HG03175 (cell line): ENCODE results near the gene PVR.
A peak's percentile ranks its signal among the peaks of the same experiment; 100 is the strongest.
"Not testable (repeated sequence)": the region's sequence is repeated elsewhere in the genome, so short reads cannot be mapped to it uniquely, and the experiment has no call there.

Experiments used
- ATAC-seq: cut with Tn5 transposase; IDR thresholded peaks from one replicate; pipeline ENCODE4 v1.9.1; 2021; ENCODE audit warnings: mild to moderate bottlenecking, moderate library complexity; ENCODE audit not compliant: unreplicated experiment

The PVR gene

GRCh38 chr19:44668985-44669764, 25.5 kb downstream of the PVR start:
- ATAC-seq, result no peak

GRCh38 chr19:44670027-44670426, 26.3 kb downstream of the PVR start:
- ATAC-seq, result not testable (repeated sequence)

DNA sequence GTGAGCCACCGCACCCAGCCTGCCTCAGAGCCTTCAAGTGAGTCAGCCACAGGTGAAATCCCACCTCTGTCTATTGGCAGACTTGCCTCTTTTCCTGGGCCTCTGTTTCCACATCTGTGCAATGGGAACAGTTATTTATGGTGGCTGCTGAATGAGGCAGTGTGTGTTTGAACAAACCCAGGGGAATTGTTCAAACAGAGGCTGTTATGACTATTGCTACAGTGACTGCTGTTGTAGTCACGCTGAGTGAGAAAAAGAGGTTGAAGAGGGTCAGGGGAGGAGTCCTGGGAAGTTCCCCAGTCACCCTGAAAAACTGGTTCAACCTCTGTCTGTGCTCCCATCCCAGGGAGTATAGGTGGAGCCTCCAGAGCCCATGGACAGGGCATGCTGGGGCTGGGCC, 27.7 kb downstream of the PVR start, which contains the start of gene CEACAM19:
Gene CEACAM19, plus strand, starts transcription at position 83 of the 400 bp plus-strand sequence. CDS start 450 bp downstream, outside the sequence.
- ATAC-seq, result no peak

GRCh38 chr19:44672226-44672625, 28.5 kb downstream of the PVR start:
- no peak for ATAC-seq

GRCh38 chr19:44673510-44673909, 29.8 kb downstream of the PVR start:
- ATAC-seq, result no peak

GRCh38 chr19:44675521-44675920, 31.8 kb downstream of the PVR start:
- no peak for ATAC-seq

- ATAC-seq, result no peak
Measured at GRCh38 chr19:44677019-44677811, 33.5 kb downstream of the PVR start.

DNA sequence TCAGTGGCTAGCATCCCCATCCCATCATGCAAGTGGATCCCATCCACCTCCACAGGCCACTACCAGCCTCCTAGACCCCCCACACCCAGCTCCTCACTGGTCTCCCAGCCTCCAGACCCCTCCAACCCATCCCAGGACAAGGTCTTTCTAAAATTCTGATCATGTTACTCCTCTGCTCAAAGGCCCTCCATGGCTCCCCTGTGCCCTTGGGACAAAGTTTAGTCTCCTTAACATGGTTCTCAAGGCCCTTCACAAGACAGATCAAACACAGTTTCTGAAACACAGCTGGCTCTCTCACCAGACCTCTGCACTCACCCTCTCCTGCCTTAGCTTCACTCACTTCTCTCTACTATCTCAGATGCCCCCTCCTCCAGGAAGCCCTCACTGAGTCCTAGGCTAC, 36.8 kb downstream of the PVR start:
- no peak for ATAC-seq

- no peak for ATAC-seq
Measured at GRCh38 chr19:44681992-44682790, 38.5 kb downstream of the PVR start.

DNA sequence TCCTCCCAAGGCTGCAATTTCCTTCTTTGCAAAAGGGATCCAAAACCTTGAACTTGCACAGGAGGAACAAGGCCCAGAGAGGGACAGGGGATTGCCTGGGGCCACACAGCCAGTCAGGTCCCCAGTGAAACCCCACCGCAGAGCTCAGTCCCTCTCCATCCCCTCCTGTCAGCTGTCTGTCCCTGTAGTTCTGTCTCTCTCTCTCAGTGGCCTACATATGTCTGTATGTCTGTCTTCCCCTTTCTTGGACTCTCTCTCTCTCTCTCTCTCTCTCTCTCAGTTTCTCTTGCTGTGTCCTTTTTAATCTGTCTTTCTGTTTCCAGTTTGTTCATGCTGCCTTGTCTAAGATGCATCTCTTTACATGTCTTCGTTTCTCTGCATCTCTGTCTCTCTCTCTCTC, 39.1 kb downstream of the PVR start:
- ATAC-seq, result no peak

DNA sequence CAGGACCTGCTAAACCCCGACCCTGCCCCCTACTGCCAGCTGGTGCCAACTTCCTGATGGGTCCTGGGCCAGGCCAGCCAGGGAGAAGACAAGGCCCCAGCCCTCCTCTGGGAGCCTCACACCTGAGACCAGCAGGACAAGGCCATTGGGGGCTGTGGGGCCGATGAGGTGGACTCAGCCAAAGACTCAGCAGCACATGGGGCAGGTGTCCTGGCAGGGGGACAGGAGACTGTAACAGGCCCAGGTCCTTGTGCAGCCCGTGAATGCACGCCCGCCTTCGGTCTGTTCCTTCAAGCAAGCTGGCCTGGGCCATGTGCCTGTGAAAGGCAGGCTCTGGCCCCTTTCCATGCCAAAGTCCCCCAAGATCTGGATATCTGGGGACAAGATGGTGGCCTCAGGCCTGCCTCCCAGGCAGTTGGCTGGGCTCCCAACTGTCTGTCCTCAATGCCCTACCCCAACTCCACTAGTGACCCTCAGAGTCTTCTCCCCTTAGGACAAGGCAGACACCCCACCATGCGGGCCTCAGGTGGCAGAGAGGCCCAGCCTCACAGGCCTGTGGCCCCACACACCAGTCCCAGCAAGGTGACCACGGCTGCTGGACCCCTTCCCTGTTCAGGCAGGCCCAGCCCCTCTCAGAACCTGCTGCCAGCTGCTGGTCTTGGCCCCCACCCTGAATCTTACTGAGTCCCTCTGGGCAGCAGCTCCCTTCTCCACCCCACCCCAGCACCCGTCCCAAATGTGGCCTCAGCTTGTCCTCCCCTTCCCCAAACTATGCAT, 39.9 kb downstream of the PVR start:
- no peak for ATAC-seq

GRCh38 chr19:44684396-44684795, 40.7 kb downstream of the PVR start:
- ATAC-seq, result not testable (repeated sequence)

- ATAC-seq, result no peak
Measured at GRCh38 chr19:44684892-44685863, 41.5 kb downstream of the PVR start.

DNA sequence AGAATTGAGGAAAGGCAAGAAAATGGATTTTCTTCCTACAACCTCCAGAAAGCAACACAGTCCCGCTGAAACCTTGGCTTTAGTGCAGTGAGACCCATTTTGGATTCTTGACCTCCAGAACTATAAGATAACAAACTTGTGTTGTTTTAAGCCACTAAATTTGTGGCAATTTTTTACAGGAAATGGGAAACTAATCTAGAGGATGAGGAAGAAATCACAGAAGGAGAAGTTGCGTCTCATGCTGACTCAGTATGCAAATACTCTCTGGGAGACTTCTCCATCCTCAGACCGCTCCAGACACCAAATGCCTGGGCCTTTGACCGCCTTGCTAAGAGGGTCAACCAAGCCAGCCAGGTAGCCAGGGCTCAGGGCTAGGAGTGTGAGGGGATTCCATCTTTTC, 42.2 kb downstream of the PVR start:
- ATAC-seq, result no peak

DNA sequence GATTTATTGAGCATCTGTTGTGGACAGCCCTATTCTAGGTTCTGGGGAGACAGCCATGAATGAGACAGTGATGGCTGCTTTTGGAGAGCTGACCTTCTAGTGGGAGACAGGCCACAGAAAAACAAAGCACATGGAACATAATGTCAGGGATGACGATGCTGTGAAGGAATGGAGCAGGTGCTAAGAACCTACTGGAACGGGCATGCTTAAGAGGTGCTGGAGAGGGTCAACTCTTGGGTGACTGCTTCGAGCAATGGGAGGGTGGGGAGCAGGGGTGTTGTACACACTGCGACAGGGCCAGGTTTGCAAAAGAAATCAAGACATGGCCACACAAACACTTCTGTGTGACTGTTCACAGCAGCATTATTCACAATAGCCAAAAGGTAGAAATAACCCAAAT, 43.2 kb downstream of the PVR start:
- ATAC-seq, result no peak

GRCh38 chr19:44687888-44688287, 44.2 kb downstream of the PVR start:
- no peak for ATAC-seq

DNA sequence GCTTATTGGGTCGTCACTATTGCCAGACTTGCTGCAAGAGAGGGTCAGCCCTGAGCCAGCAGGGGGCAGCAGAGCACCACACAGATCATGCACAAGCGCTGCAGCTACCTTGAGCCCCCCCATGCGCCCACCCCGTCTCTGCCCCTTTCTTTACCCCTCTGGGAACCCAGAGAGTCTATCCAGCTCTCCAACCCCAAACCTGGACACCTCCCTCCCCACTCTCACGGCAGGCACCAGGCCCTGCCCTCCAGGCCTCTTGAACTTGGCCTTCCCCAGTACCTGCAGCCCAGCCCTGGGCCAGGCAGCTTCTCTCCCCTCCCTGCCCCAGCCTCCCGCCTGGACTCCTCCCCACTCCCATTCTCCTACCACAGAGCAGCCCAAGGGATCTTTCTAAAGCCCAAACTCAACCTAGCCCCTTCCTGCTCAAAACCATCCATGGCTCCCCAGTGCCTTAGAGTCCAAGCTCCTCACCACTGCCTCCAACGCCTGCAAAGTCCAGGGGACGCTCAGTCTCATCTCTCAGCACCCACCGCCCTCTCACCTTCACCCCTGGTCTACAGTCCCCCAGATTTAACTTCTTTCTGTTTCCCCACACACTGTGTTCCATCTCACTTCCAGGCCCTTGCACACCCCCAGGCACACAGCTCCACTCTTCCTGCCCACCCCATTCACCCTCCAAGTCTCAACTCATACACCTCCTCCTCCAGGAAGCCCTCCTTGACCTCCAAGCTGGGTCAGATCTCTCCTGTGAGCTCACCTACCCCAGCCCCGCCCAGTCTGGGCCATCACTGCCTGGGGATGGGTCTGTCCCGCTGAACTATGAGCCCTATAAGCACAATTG, 45.8 kb downstream of the PVR start:
- no peak for ATAC-seq

DNA sequence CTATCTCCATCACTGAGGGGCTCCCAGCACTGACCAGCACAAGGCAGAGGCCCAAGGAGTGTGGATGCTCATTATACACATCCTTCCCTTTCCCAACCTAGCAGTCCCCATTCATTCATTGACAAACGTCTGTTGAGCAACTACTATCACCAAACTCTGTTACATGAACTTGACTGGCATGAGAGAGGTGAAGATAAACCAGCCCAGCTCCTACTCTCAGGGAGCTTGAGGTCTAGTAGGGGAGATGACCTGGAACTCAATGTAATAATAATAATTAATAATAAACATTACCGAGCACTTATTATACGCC, 46.4 kb downstream of the PVR start:
- ATAC-seq, result no peak

- peak; percentile 6 for ATAC-seq
Measured at GRCh38 chr19:44692379-44692721, 48.6 kb downstream of the PVR start.
